H1 (cell line): ENCODE data around the gene EXTL2. TPM values are rescaled to one million over a fixed set of nuclear protein-coding genes. Genes with fewer than 3 reads are reported as not detected.

Experiments
- CTCF ChIA-PET: fragments of 300-600 bp; sonication (Branson Sonifier 250); formaldehyde crosslinking; loops from one replicate; lab custom pipeline; 2021; ENCODE audit not compliant: partially characterized antibody; lab: Charles Lee
- POLR2A ChIA-PET: fragments of 300-600 bp; sonication (Branson Sonifier 250); formaldehyde crosslinking; loops from one replicate; lab custom pipeline; 2021; ENCODE audit warnings: inconsistent platforms; ENCODE audit not compliant: partially characterized antibody; lab: Charles Lee
- DNase-seq, 2 experiments: peaks; one replicate each; pipeline versions ENCODE4 v3.0.0 to v3.0.0-alpha.2; 2010 to 2022; ENCODE audit warnings: low spot score in 2 of 2, low read depth in 1 of 2, mixed read lengths in 1 of 2
- FAIRE-seq: peaks from 2 replicates; lab custom pipeline; 2011; peaks lifted over from hg19 to GRCh38; lab: Jason Lieb, UNC
- H2AFZ ChIP-seq: 2 replicates; pipeline ENCODE4 v1.8.1; 2012; ENCODE audit warnings: low read length, inconsistent platforms
- H2AK5ac ChIP-seq: 2 replicates; pipeline ENCODE4 v1.6.1; 2013; ENCODE audit warnings: low read depth, low read length
- H2BK120ac ChIP-seq: replicated peaks from 2 replicates; pipeline ENCODE3; 2013; ENCODE audit warnings: low read depth, low read length, inconsistent platforms
- H2BK12ac ChIP-seq: 2 replicates; pipeline ENCODE4 v1.6.1; 2013; ENCODE audit warnings: low read depth, low read length
- H2BK15ac ChIP-seq: 2 replicates; pipeline ENCODE4 v1.6.1; 2013; ENCODE audit warnings: low read length
- H2BK20ac ChIP-seq: 2 replicates; pipeline ENCODE4 v1.6.1; 2013; ENCODE audit warnings: low read length
- H2BK5ac ChIP-seq: 2 replicates; pipeline ENCODE4 v1.6.1; 2013; ENCODE audit warnings: low read depth, low read length
- H3K14ac ChIP-seq: 2 replicates; pipeline ENCODE4 v1.6.1; 2013; ENCODE audit warnings: inconsistent platforms; ENCODE audit not compliant: insufficient read length
- H3K18ac ChIP-seq: 2 replicates; pipeline ENCODE4 v1.6.1; 2013; ENCODE audit warnings: low read length; ENCODE audit errors: extremely low read depth
- H3K23ac ChIP-seq: 2 replicates; pipeline ENCODE4 v1.6.1; 2013; ENCODE audit warnings: inconsistent platforms; ENCODE audit not compliant: insufficient read length
- H3K23me2 ChIP-seq: 2 replicates; pipeline ENCODE4 v1.6.1; 2013; ENCODE audit warnings: low read depth, low read length
- H3K27ac ChIP-seq: 2 replicates; pipeline ENCODE4 v1.6.1; 2011; ENCODE audit warnings: low read depth, low read length, inconsistent platforms
- H3K27me3 ChIP-seq, 4 experiments: replicated peaks in 1 of 4; 1 replicate in 1 of 4; 2 replicates in 3 of 4; pipeline versions ENCODE4 v1.6.1 to v1.8.1; 2011 to 2013; ENCODE audit warnings: low read length in 3 of 4, mild to moderate bottlenecking in 3 of 4, inconsistent platforms in 2 of 4, mixed read lengths in 2 of 4, moderate library complexity in 1 of 4; ENCODE audit not compliant: control insufficient read depth in 3 of 4, insufficient read depth in 3 of 4; ENCODE audit errors: extremely low read depth in 1 of 4
- H3K36me3 ChIP-seq, 4 experiments: 2 replicates each; pipeline versions ENCODE4 v1.6.1 to v1.8.1; 2011 to 2013; ENCODE audit warnings: mild to moderate bottlenecking in 4 of 4, low read length in 3 of 4, moderate library complexity in 2 of 4, control low read depth in 1 of 4, inconsistent platforms in 1 of 4; ENCODE audit not compliant: insufficient read depth in 4 of 4, control insufficient read depth in 2 of 4
- H3K4ac ChIP-seq: replicated peaks from 2 replicates; pipeline ENCODE3; 2013; ENCODE audit warnings: low read length, low read depth, mixed read lengths, inconsistent platforms; ENCODE audit not compliant: insufficient read length
- H3K4me1 ChIP-seq, 4 experiments: replicated peaks in 1 of 4; 1 replicate in 1 of 4; 2 replicates in 3 of 4; pipeline versions ENCODE4 v1.6.1 to v1.8.1; 2011 to 2013; ENCODE audit warnings: low read length in 3 of 4, inconsistent platforms in 2 of 4, mixed read lengths in 1 of 4; ENCODE audit not compliant: insufficient read depth in 4 of 4, control insufficient read depth in 3 of 4
- H3K4me2 ChIP-seq, 2 experiments: 2 replicates each; pipeline versions ENCODE4 v1.6.1 to v1.8.1; 2011 to 2013; ENCODE audit warnings: low read depth in 2 of 2, low read length in 2 of 2, control low read depth in 1 of 2, inconsistent platforms in 1 of 2, mild to moderate bottlenecking in 1 of 2; ENCODE audit not compliant: insufficient read depth in 1 of 2
- H3K4me3 ChIP-seq, 4 experiments: fragments of 200-600, 300-600 bp in 1 of 4; sonication (generic), shearing (Covaris generic), sonication (Bioruptor Twin) in 1 of 4; 2 replicates each; pipeline versions ENCODE4 v1.5.1 to v1.8.1; 2011 to 2016; ENCODE audit warnings: low read length in 4 of 4, low read depth in 3 of 4, control low read depth in 2 of 4, inconsistent platforms in 2 of 4, mild to moderate bottlenecking in 2 of 4, mixed read lengths in 1 of 4, moderate library complexity in 1 of 4; ENCODE audit not compliant: insufficient read depth in 2 of 4; ENCODE audit errors: extremely low read depth in 1 of 4
- H3K56ac ChIP-seq: replicated peaks from 2 replicates; pipeline ENCODE3; 2013; ENCODE audit warnings: low read depth, mild to moderate bottlenecking, mixed read lengths, low read length, inconsistent platforms; ENCODE audit not compliant: insufficient read length
- H3K79me1 ChIP-seq: 2 replicates; pipeline ENCODE4 v1.6.1; 2013; ENCODE audit warnings: low read depth, low read length, control low read depth
- H3K79me2 ChIP-seq, 2 experiments: 2 replicates each; pipeline versions ENCODE4 v1.6.1 to v1.8.1; 2012 to 2013; ENCODE audit warnings: low read length in 2 of 2, mild to moderate bottlenecking in 2 of 2, inconsistent platforms in 1 of 2; ENCODE audit not compliant: insufficient read depth in 2 of 2, control insufficient read depth in 1 of 2
- H3K9ac ChIP-seq, 4 experiments: replicated peaks in 1 of 4; 1 replicate in 1 of 4; 2 replicates in 3 of 4; pipeline versions ENCODE4 v1.6.1 to v1.8.1; 2011 to 2013; ENCODE audit warnings: low read depth in 3 of 4, low read length in 3 of 4, control low read depth in 2 of 4, mild to moderate bottlenecking in 2 of 4, moderate library complexity in 2 of 4, inconsistent platforms in 1 of 4; ENCODE audit errors: extremely low read depth in 1 of 4
- H3K9me3 ChIP-seq, 2 experiments: 2 replicates each; pipeline versions ENCODE4 v1.6.1 to v1.8.1; 2012 to 2013; ENCODE audit warnings: mild to moderate bottlenecking in 2 of 2, moderate library complexity in 2 of 2, control low read depth in 1 of 2, inconsistent platforms in 1 of 2, low read depth in 1 of 2, low read length in 1 of 2, mixed read lengths in 1 of 2; ENCODE audit not compliant: insufficient read depth in 2 of 2
- H4K20me1 ChIP-seq, 2 experiments: replicated peaks in 1 of 2; 2 replicates each; pipeline versions ENCODE3 to v1.8.1; 2011 to 2013; ENCODE audit warnings: inconsistent platforms in 2 of 2, low read length in 2 of 2, mild to moderate bottlenecking in 1 of 2; ENCODE audit not compliant: insufficient read depth in 2 of 2, control insufficient read depth in 1 of 2
- H4K5ac ChIP-seq: 2 replicates; pipeline ENCODE4 v1.6.1; 2013; ENCODE audit warnings: low read length, low read depth, mixed read lengths, inconsistent platforms; ENCODE audit not compliant: insufficient read length
- H4K8ac ChIP-seq: 2 replicates; pipeline ENCODE4 v1.8.0; 2013; ENCODE audit warnings: mild to moderate bottlenecking, moderate library complexity, low read length, inconsistent platforms; ENCODE audit not compliant: insufficient read depth; ENCODE audit errors: extremely low read depth
- H4K91ac ChIP-seq: replicated peaks from 2 replicates; pipeline ENCODE3; 2013; ENCODE audit warnings: low read length, mixed read lengths, inconsistent platforms; ENCODE audit not compliant: insufficient read length
- EP300 ChIP-seq, 2 experiments: IDR thresholded peaks; 1 replicate in 1 of 2; 2 replicates in 1 of 2; pipeline ENCODE4 v1.6.1; 2011 to 2012; ENCODE audit warnings: low read depth in 2 of 2, low read length in 2 of 2, mild to moderate bottlenecking in 2 of 2, borderline replicate concordance in 1 of 2, inconsistent platforms in 1 of 2, moderate library complexity in 1 of 2
- GABPA ChIP-seq: IDR thresholded peaks from 2 replicates; pipeline ENCODE4 v1.6.1; 2011; ENCODE audit warnings: mild to moderate bottlenecking, low read length, moderate library complexity, borderline replicate concordance; ENCODE audit not compliant: insufficient read depth
- MAFK ChIP-seq: IDR thresholded peaks from 2 replicates; pipeline ENCODE4 v1.6.1; 2012; ENCODE audit warnings: low read depth, mild to moderate bottlenecking, improper control_type of control experiment, low read length
- NANOG ChIP-seq: IDR thresholded peaks from 2 replicates; pipeline ENCODE4 v1.6.1; 2011; ENCODE audit warnings: low read length, low read depth, mild to moderate bottlenecking, inconsistent platforms; ENCODE audit not compliant: insufficient read depth, poor library complexity, severe bottlenecking
- POLR2A ChIP-seq, 2 experiments: IDR thresholded peaks; 1 replicate in 1 of 2; 2 replicates in 1 of 2; pipeline ENCODE4 v1.6.1; 2011; ENCODE audit warnings: low read depth in 2 of 2, low read length in 2 of 2, mild to moderate bottlenecking in 2 of 2; ENCODE audit errors: control extremely low read depth in 1 of 2
- SIRT6 ChIP-seq: IDR thresholded peaks from one replicate; pipeline ENCODE4 v1.7.1; 2012; ENCODE audit warnings: low read length, inconsistent platforms
- SIX5 ChIP-seq: IDR thresholded peaks from 2 replicates; pipeline ENCODE4 v1.6.1; 2011; ENCODE audit warnings: mild to moderate bottlenecking, low read depth, low read length
- SP2 ChIP-seq: IDR thresholded peaks from 2 replicates; pipeline ENCODE4 v1.6.1; 2012; ENCODE audit warnings: mild to moderate bottlenecking, low read length, inconsistent platforms
- SP4 ChIP-seq: IDR thresholded peaks from 2 replicates; pipeline ENCODE4 v1.6.1; 2012; ENCODE audit warnings: low read length, inconsistent platforms
- SUZ12 ChIP-seq: fragments of 200-600 bp; sonication (generic); IDR thresholded peaks from 2 replicates; pipeline ENCODE4 v1.6.1; 2012; ENCODE audit warnings: mild to moderate bottlenecking, inconsistent platforms, low read length, moderate library complexity, mixed read lengths
- YY1 ChIP-seq: IDR thresholded peaks from 2 replicates; pipeline ENCODE4 v1.6.1; 2011; ENCODE audit warnings: low read depth, mild to moderate bottlenecking, low read length
- WGBS, 2 experiments: shearing (Covaris generic) in 1 of 2; methylation state at CpG; one replicate each; pipeline versions ENCODE4 v1.1.6 to v1.1.7; 2013 to 2015; ENCODE audit warnings: low lambda C conversion rate in 2 of 2, mixed read lengths in 2 of 2, inconsistent platforms in 1 of 2, low coverage in 1 of 2, missing lambda C conversion rate in 1 of 2; ENCODE audit not compliant: insufficient replicate concordance in 2 of 2, insufficient coverage in 1 of 2, insufficient read length in 1 of 2; ENCODE audit errors: extremely low coverage in 1 of 2, missing lambda C conversion rate in 1 of 2; 5-methylcytosine and 5-hydroxymethylcytosine counted together
- polyA plus RNA-seq, 7 experiments: library from polyadenylated mRNA; depleted of rRNA in 3 of 7; stranded (reverse) in 5 of 7; unstranded in 2 of 7; fragments of >200 nt in 5 of 7; fragments of 200-250 nt in 2 of 7; gene quantifications; 1 replicate in 5 of 7; 2 replicates in 1 of 7; 4 replicates in 1 of 7; pipeline versions ENCODE4 v1.2.1 to v1.2.3, GENCODE V29; 2011 to 2013; ENCODE audit warnings: missing spikeins in 2 of 7, mixed read lengths in 2 of 7
- total RNA-seq: library from RNA; stranded (reverse); fragmentation: NEBNext Ultra II Directional; extraction: Animal tissue kit (Norgen Biotek cat#: 25700); gene quantifications from 2 replicates; pipeline ENCODE4 v1.2.1, GENCODE V29; 2021
- TF ChIP-seq, protein P1 (sequence below): IDR thresholded peaks from 2 replicates; pipeline ENCODE4 v1.6.1; 2012; ENCODE audit warnings: inconsistent platforms
- TF ChIP-seq, protein P2 (sequence below): IDR thresholded peaks from 2 replicates; pipeline ENCODE4 v1.6.1; 2011; ENCODE audit warnings: low read length, improper control_type of control experiment

The EXTL2 gene
- total and polyA plus RNA-seq, 2 of the 8 experiments (the other 6 are each of a cell fraction or from before 2014, with no cell fraction given): 27.1 to 54.7 TPM

DNA sequence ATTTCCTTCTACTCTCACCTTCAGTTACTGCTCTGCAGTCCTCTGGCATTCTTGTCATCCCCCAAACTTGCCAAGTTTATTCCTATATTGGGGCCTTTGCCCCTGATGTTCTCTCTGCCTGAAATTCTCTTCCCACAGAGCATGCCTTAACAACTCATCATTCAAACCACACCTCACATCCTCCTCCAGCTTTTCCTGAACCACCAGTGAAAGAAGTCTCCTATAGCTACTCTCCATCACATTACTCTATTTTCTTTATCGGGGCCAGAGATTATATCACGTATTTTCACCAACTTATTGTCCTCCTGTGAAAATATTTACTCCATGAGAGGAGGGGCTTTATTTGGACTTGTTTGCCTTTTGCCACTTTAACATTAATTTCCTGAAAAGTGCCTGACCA lies 32.1 kb downstream of the EXTL2 start:
- no peak overlapping the region for H2BK15ac ChIP-seq
- no peak overlapping the region for H2BK12ac ChIP-seq
- no peak overlapping the region for H2AFZ ChIP-seq
- H2BK5ac ChIP-seq: no peak overlapping the region
- no peak overlapping the region for H3K9ac ChIP-seq
- H4K5ac ChIP-seq: no peak overlapping the region
- no peak overlapping the region for H2AK5ac ChIP-seq
- H3K18ac ChIP-seq: no peak overlapping the region
- no peak overlapping the region for H2BK20ac ChIP-seq
- H4K91ac ChIP-seq: no peak overlapping the region
- H3K4ac ChIP-seq: no peak overlapping the region
- TF ChIP-seq SP2 (no peak), SP4 (no peak), SUZ12 (no peak), GABPA (no peak), POLR2A (IDR thresholded peaks at IDR 0.05; ENCODE audit: control extremely low read depth in 1 of 2, low read depth in 2 of 2, low read length in 2 of 2) (no peak), SIRT6 (no peak), YY1 (no peak), MAFK (no peak), NANOG (no peak), EP300 (IDR thresholded peaks at IDR 0.05; ENCODE audit: borderline replicate concordance in 1 of 2, low read depth in 2 of 2, low read length in 2 of 2) (no peak), SIX5 (no peak)
- TF ChIP-seq, protein P1, sequence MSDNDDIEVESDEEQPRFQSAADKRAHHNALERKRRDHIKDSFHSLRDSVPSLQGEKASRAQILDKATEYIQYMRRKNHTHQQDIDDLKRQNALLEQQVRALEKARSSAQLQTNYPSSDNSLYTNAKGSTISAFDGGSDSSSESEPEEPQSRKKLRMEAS: no peak
- TF ChIP-seq, protein P2, sequence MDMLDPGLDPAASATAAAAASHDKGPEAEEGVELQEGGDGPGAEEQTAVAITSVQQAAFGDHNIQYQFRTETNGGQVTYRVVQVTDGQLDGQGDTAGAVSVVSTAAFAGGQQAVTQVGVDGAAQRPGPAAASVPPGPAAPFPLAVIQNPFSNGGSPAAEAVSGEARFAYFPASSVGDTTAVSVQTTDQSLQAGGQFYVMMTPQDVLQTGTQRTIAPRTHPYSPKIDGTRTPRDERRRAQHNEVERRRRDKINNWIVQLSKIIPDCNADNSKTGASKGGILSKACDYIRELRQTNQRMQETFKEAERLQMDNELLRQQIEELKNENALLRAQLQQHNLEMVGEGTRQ: no peak
- TF ChIP-seq, all 59 proteins: peak for 0
- no peak for DNase-seq
- Histone ChIP-seq H3K27ac (no peak overlapping the region), H3K56ac (no peak overlapping the region), H3K79me1 (no peaks in the 10 kb centered on the region), H4K20me1 (no peaks in the 10 kb centered on the region), H3K4me3 (no peak overlapping the region), H4K8ac (no peak overlapping the region), H3K9me3 (no peaks in the 10 kb centered on the region), H3K4me2 (no peak overlapping the region), H3K79me2 (no peaks in the 10 kb centered on the region), H2BK120ac (no peak overlapping the region), H3K27me3 (no peaks in the 10 kb centered on the region), H3K14ac (no peak overlapping the region), H3K36me3 (no peaks in the 10 kb centered on the region), H3K23ac (no peak overlapping the region), H3K4me1 (peaks cover 0 to 4% (median 0%) of the 10 kb centered on the region in 4 experiments; a peak in 2 of 7 replicates), H3K23me2 (peaks cover 5% of the 10 kb centered on the region; the same call in 1 of the 2 replicates)
- no peak for FAIRE-seq
- ChIA-PET POLR2A (interaction anchor here (0.7 kb wide), 1 partner anchor 11 kb away, joined by 3 read pairs; no protein-coding TSS in a partner anchor), CTCF (interaction anchor here (0.7 to 2.3 kb wide), 7 partner anchors 26 to 401 kb away, joined by 3 to 9 read pairs (median 3); partner anchors contain the start of gene GPR88)
- WGBS, 2 experiments: 95% methylated on average over 2 of the region's 2 CpGs; no CpG with 5 or more reads in 1 of the 2 experiments
